PC-3 (cell line): ENCODE measurements around the gene PDCD5. TPM values are rescaled to one million over a fixed set of nuclear protein-coding genes. Genes with fewer than 3 reads are reported as not detected.

Experiments used
- ATAC-seq: fragments of 200-7000 bp; cut with Tn5 transposase; 2 replicates; pipeline ENCODE4 v1.9.1; 2020; ENCODE audit warnings: mild to moderate bottlenecking, moderate library complexity
- BruUV-seq: library from RNA; stranded (reverse); fragments of 400-500 nt; replicated peaks from 2 replicates; lab custom pipeline; 2021; lab: Mats Ljungman, UMichigan
- CTCF ChIA-PET: fragments of 300-600 bp; sonication (Branson Sonifier 250); formaldehyde crosslinking; loops from one replicate; lab custom pipeline; 2022; ENCODE audit warnings: antibody characterized with exemption; lab: Charles Lee
- POLR2A ChIA-PET: fragments of 300-600 bp; sonication (Branson Sonifier 250); formaldehyde crosslinking; loops from one replicate; lab custom pipeline; 2022; ENCODE audit warnings: antibody characterized with exemption; ENCODE audit not compliant: unreplicated experiment; lab: Charles Lee
- DNase-seq: peaks from one replicate; pipeline ENCODE4 v3.0.0-alpha.2; 2015
- H2AFZ ChIP-seq: fragments of 300-600 bp; sonication (generic); 2 replicates; pipeline ENCODE4 v1.6.0; 2016; ENCODE audit warnings: antibody characterized with exemption, low read length
- H3F3A ChIP-seq: fragments of 300-600 bp; sonication (generic); one replicate; pipeline ENCODE4 v1.6.0; 2017; ENCODE audit warnings: antibody characterized with exemption, low read length, control low read depth, mild to moderate bottlenecking; ENCODE audit not compliant: unreplicated experiment
- H3K27ac ChIP-seq: fragments of 300-600 bp; sonication (generic); 2 replicates; pipeline ENCODE4 v1.5.1; 2016; ENCODE audit warnings: mild to moderate bottlenecking, low read length
- H3K27me3 ChIP-seq: fragments of 300-600 bp; sonication (generic); 2 replicates; pipeline ENCODE4 v1.6.1; 2016; ENCODE audit warnings: low read length, mixed read lengths
- H3K36me3 ChIP-seq: fragments of 300-600 bp; sonication (generic); 2 replicates; pipeline ENCODE4 v1.6.1; 2016; ENCODE audit warnings: low read depth, mixed run types, low read length, mixed read lengths
- H3K4me1 ChIP-seq: fragments of 300-600 bp; sonication (generic); 2 replicates; pipeline ENCODE4 v1.5.1; 2016; ENCODE audit warnings: low read length; ENCODE audit not compliant: insufficient read depth
- H3K4me2 ChIP-seq: fragments of 300-600 bp; sonication (generic); 2 replicates; pipeline ENCODE4 v1.6.0; 2016; ENCODE audit warnings: low read length
- H3K4me3 ChIP-seq: fragments of 300-600 bp; sonication (generic); 2 replicates; pipeline ENCODE4 v1.5.1; 2016; ENCODE audit warnings: mild to moderate bottlenecking, low read length, mixed read lengths
- H3K79me2 ChIP-seq: fragments of 300-600 bp; sonication (generic); 2 replicates; pipeline ENCODE4 v1.6.1; 2017; ENCODE audit warnings: low read length, mixed read lengths
- H3K9ac ChIP-seq: fragments of 300-600 bp; sonication (generic); 2 replicates; pipeline ENCODE4 v1.6.0; 2016; ENCODE audit warnings: mild to moderate bottlenecking, low read length
- H3K9me2 ChIP-seq: fragments of 300-600 bp; sonication (generic); replicated peaks from 2 replicates; pipeline ENCODE4 v1.6.1; 2016; ENCODE audit warnings: mixed run types, low read length, mixed read lengths
- H3K9me3 ChIP-seq: fragments of 300-600 bp; sonication (generic); 2 replicates; pipeline ENCODE4 v1.6.1; 2016; ENCODE audit warnings: low read length, mixed read lengths
- H4K20me1 ChIP-seq: fragments of 300-600 bp; sonication (generic); 2 replicates; pipeline ENCODE4 v1.6.1; 2016; ENCODE audit warnings: low read length, mixed read lengths
- CTCF ChIP-seq: fragments of 300-600 bp; sonication (generic); conservative IDR thresholded peaks from 2 replicates; pipeline ENCODE4 v1.5.1; 2017; ENCODE audit warnings: antibody characterized with exemption, low read depth, mild to moderate bottlenecking, low read length
- EZH2 ChIP-seq: fragments of 300-600 bp; sonication (generic); IDR thresholded peaks from one replicate; pipeline ENCODE4 v1.6.1; 2017; ENCODE audit warnings: antibody characterized with exemption, mild to moderate bottlenecking, low read length; ENCODE audit not compliant: unreplicated experiment
- EZH2phosphoT487 ChIP-seq: fragments of 300-600 bp; sonication (generic); IDR thresholded peaks from 2 replicates; pipeline ENCODE4 v1.6.1; 2018; ENCODE audit warnings: mild to moderate bottlenecking, antibody characterized with exemption, low read length, borderline replicate concordance
- intact Hi-C: fragments of 100-400 bp; cut with micrococcal nuclease; formaldehyde crosslinking; loops from 2 replicates; pipeline ENCODE4 v1.9.0; 2023
- total RNA-seq: library from RNA; depleted of rRNA; stranded (reverse); fragments of >200 nt; gene quantifications from 2 replicates; pipeline ENCODE4 v1.2.3, GENCODE V29; 2014

Gene PDCD5
- total RNA-seq, 1 experiment from 2014 or later, result 203 TPM

- ATAC-seq (no peak), DNase-seq (no peak)
- no peak overlapping the region for H3K4me2 ChIP-seq
- H3K9me3 ChIP-seq, result no peaks in the 10 kb centered on the region
- no peaks in the 10 kb centered on the region for H3K27me3 ChIP-seq
- no peaks in the 10 kb centered on the region for H3K79me2 ChIP-seq
- H4K20me1 ChIP-seq, result no peaks in the 10 kb centered on the region
- intact Hi-C loops, result no loop called here
- H3K4me3 ChIP-seq, result no peak overlapping the region
- POLR2A ChIA-PET, result interaction anchor here (0.6 kb wide), 1 partner anchor 239 kb away, joined by 3 read pairs; no protein-coding TSS in a partner anchor
- TF ChIP-seq CTCF, result no peak
- TF ChIP-seq EZH2, result no peak
- TF ChIP-seq EZH2phosphoT487, result no peak
- H2AFZ ChIP-seq, result no peak overlapping the region
- H3K9me2 ChIP-seq, result no peaks in the 10 kb centered on the region
- CTCF ChIA-PET, result no interaction called here
- H3K9ac ChIP-seq, result no peak overlapping the region
- no peak overlapping the region for H3K27ac ChIP-seq
- peaks cover 7% of the 10 kb centered on the region; the same call in 1 of the 2 replicates for H3K36me3 ChIP-seq
- no TSS peak for BruUV-seq
- H3K4me1 ChIP-seq, result no peaks in the 10 kb centered on the region
- H3F3A ChIP-seq, result no peaks in the 10 kb centered on the region
Observed at GRCh38 chr19:32595491-32595890, 14.5 kb downstream of the PDCD5 start.

GRCh38 chr19:32598022-32598421, 17.0 kb downstream of the PDCD5 start:
- Histone ChIP-seq H3K9me2 (no peaks in the 10 kb centered on the region), H3K4me2 (no peak overlapping the region), H3K27ac (no peak overlapping the region), H3K9ac (no peak overlapping the region), H2AFZ (no peak overlapping the region), H3K9me3 (no peaks in the 10 kb centered on the region), H3K4me1 (no peaks in the 10 kb centered on the region), H3K79me2 (no peaks in the 10 kb centered on the region), H3K36me3 (peaks cover 7% of the 10 kb centered on the region; the same call in 1 of the 2 replicates), H4K20me1 (no peaks in the 10 kb centered on the region), H3K27me3 (no peaks in the 10 kb centered on the region), H3F3A (no peaks in the 10 kb centered on the region), H3K4me3 (no peak overlapping the region)
- CTCF ChIA-PET, result no interaction called here
- intact Hi-C loops, result no loop called here
- BruUV-seq, result no TSS peak
- DNase-seq, result no peak
- POLR2A ChIA-PET, result no interaction called here
- no peak for TF ChIP-seq CTCF
- no peak for TF ChIP-seq EZH2phosphoT487
- no peak for TF ChIP-seq EZH2
- no peak for ATAC-seq

GRCh38 chr19:32599258-32599657, 18.3 kb downstream of the PDCD5 start:
- H3K79me2 ChIP-seq, result no peaks in the 10 kb centered on the region
- peaks cover 7% of the 10 kb centered on the region; the same call in 1 of the 2 replicates for H3K36me3 ChIP-seq
- BruUV-seq, result no TSS peak
- H3K27me3 ChIP-seq, result no peaks in the 10 kb centered on the region
- no peak overlapping the region for H2AFZ ChIP-seq
- H3K9me3 ChIP-seq, result no peaks in the 10 kb centered on the region
- no peak overlapping the region for H3K27ac ChIP-seq
- ChIA-PET POLR2A (no interaction called here), CTCF (no interaction called here)
- TF ChIP-seq EZH2phosphoT487, result no peak
- TF ChIP-seq CTCF, result no peak
- TF ChIP-seq EZH2, result no peak
- H3K9ac ChIP-seq, result no peak overlapping the region
- no peak overlapping the region for H3K4me3 ChIP-seq
- no peak overlapping the region for H3K4me2 ChIP-seq
- DNase-seq (no peak), ATAC-seq (no peak)
- no peaks in the 10 kb centered on the region for H3K9me2 ChIP-seq
- no peaks in the 10 kb centered on the region for H3F3A ChIP-seq
- no peaks in the 10 kb centered on the region for H4K20me1 ChIP-seq
- H3K4me1 ChIP-seq, result no peaks in the 10 kb centered on the region
- intact Hi-C loops, result no loop called here
